GM21529 (cell line): ENCODE results near the gene MMP28.

Source experiments
- ATAC-seq: cut with Tn5 transposase; IDR thresholded peaks from one replicate; pipeline ENCODE4 v1.9.1; 2021; ENCODE audit not compliant: unreplicated experiment

Gene MMP28

DNA sequence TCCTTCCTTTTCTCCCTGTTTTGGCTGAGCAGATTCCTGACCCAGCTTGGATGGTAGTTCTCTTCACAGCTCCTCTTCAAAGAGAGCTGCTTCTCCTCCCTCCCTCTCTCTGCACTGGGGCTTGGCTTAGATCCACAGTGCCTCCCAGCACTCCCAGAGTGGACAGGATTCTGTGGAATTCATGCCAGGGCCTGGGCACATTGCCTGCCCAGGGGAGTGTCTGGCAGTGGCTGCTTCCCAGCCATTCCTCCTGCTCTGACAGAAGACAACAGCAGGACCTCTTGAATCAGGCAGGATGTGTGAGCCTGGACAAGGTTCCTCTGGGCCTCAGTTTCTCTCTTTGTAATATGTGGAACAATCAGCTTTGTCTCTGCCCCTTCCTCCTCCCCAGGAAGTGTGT lies 4.5 kb upstream of the MMP28 start:
- no peak for ATAC-seq

DNA sequence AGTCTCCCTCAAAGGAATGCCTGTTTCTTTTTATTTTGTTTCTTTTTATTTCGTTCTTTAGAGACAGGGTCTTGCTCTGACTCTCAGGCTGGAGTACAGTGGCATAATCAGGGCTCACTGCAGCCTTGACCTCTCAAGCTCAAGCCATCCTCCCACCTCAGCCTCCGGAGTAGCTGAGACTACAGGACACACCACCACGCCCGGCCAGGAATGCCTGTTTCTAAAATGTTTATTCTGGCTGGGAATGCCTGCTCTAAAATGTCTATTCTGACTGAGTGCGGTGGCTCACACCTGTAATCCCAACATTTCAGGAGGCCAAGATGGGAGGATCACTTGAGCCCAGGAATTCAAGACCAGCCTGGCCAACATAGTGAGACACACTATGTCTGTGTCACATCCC lies 2.5 kb upstream of the MMP28 start:
- ATAC-seq: no peak

DNA sequence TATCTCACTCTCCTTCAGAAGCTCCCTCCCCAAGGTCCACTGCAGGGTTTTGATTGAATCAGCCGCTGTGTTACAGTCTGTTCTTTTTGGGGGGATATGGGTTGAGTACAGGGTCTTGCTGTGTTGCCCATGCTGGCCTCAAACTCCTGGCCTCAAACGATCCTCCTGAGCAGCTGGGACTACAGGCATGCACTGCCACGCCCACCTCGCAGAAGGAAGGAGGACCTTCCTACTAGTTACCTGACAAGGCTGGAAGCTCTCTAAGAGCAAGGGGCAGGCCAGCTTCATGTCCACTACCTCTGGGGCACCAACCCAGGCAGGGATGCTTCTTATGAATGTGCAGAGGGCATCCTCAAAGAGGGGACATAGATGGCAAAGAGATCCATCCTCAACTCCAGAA lies 1.9 kb upstream of the MMP28 start:
- no peak for ATAC-seq

DNA sequence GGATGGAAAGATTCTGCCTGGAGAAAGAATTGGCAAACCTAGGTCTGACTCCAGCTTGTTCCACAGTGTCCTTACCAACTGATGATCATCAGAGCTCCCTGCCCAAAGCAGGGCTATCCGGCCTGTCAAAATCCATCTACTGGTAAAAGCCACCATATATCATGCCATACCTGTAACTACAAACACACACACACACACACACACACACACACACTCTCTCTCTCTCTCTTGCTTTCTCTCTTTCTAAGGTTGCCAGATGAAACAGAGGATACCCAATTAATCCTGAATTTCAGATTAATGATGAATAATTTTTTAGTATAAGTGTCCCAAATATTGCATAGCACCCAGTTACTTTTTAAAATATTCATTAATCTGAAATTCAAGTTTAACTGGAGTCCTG lies 1.5 kb upstream of the MMP28 start:
- ATAC-seq: no peak

DNA sequence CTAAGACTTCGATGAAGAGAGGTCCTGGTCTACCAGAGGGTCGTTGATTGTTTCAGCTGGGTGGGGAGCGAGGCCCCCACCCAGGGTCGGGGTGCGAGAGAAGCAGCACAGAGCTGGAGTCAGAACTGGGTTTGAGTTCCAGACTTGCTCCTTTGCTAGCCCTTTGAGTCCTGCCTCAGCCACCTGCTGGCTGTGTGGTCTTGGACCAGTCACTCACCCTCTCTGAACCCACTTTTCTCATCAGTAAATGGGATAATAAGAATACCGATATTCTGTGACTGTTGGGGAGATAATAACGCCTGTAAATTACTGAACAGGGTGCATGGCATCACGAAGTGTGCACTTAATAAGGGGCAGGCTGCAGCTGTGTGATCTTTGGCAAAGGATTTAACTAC lies 427 bp upstream of the MMP28 start:
- ATAC-seq: no peak

DNA sequence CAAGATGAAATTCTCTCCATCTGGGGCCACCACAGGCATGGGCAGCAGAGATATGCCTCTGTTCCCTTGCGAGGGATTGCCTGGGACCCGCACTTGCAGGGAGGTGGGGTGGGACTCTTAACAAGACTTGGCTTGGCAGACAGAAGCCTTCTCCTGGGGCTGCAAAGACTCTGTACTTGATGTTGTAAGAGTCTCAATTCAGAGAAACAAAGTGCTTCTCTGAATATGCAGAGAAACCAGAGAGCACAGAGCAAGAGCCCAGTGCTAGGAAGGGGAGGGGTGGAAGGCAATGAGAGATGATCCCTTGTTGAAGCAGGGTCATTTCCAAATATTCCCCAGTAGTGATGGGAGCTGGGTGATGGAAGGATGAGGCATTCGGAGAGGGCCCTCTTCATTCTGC lies 2.2 kb downstream of the MMP28 start:
- ATAC-seq: no peak

DNA sequence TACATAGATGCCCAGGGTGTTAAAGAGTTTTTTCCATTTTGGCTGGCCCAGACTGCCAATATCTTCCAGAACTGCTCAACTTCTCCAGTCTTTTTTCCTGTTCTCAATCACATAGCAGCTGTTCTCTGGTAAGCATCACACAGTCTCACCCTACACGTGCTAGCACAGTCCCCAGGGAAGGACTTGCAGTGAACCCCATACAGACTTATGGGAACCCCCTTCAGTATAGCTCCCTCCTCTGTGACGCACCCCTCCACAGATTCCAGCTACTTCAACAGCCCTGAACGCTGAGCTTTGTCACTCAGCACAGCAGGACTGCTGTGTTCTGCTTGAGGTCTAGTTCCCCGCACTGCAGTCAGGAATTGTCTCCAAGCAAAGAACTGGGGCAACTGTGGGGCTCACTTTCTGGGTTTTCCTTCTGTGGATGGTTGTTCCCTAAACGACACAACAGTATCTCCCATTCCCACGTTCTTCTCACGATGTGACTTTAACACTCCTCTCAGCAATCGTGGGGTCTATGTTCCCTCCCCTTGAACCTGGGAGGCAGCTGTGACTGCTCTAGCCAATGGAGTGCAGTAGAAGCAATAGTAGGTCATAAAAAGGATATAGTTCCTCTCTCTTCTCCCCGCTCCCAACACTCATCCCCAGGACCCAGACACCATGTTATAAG lies 3.6 kb downstream of the MMP28 start:
- ATAC-seq: no peak

DNA sequence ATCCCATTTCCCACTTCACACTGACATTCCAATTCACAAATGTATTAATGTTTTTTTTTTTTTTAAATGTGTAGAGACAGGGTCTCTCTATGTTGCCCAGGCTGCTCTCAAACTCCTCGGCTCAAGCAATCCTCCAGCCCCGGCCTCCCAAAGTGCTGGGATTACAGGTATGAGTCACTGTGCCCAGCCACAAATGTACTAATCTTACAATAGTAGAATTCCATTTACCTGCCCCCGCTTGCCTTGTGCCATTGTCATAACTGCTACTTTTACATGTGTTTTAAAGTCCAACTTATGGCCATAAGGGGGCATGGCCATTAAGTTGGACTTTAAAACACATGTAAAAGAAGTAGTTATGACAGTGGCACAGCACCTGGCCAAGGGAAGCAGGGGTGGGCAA lies 4.6 kb downstream of the MMP28 start:
- ATAC-seq: no peak

DNA sequence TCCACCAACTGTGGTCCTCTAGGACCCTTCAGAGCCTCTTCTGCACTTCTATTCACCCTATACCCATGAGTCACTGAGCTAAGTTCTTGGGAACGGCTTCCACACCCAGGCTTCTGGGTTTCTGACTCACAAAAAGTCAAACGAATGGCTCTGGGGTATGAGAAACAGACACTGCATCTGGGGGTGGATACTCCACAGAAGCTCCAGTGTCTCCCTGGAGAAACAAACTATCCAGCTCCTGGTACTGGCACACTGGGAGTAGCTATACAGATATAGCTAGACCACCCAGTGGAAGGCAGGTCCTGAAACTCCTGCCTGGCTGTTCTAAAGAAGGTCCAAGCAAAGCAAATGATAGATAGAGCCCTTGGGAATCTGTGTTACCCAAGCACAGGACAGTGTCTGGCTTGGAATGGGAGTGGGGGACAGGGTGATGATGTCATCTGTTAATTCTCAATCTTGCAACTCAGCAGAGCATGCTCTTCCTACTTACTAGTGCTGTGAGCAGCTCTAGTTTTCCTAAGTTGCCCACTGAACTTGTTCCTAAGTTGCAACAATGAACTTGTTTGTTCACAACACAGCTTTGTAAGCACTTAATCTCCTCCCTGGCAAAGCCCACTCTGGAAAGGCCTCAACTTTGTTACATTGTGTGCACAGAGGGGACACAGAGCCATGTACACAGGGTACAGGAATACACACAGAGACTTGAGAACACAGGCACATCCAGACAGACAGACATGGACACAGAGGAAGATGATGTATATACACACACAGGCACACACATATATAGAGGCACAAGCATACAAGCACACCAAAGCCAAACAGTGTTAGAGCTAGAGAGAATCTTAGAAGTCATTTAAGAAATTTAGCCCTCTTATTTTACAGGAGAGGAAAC lies 6.7 kb downstream of the MMP28 start:
- no peak for ATAC-seq

DNA sequence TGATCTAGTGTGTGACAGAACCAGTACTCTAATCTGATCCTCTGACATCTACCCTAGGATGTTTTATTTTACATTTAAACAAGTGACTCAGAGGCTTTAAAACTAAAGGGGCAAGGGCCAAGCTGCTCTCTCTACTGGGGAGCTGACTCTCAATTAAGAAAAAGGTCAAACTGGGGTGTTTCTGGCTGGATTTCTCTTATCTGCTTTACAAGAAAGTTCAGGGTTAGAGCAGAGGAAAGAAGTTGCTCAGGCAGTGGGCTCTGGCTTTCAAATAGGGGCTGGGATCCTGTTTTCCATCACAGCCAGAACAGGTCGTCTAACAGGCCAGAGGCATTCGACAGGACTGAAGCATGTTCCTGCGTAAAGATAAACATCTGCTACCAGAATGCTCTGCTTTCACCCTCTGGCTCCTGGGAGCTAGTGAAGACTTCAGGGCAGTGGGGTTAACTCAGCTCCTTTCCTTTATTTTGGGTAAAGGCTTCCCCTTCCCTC lies 8.5 kb downstream of the MMP28 start:
- ATAC-seq: no peak

DNA sequence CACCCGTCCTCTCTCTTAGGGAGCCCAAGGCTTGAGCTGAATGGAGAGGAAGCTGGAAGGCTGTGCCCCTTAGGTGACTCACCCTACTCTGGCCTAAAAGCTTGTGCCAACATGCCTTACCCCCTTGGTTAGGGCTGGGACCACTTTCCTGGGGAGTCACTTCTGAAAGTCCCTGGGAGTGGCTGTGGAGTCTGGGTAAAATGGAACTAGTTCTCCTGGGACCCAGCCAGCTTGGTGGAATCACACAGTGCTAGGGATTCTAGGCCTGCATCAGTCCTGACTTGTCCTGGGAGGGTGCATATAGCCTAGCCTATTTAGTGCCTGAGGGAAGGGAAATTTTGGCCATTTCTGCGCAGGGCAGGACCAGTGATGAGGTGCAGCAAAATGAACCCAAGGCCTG lies 10.5 kb downstream of the MMP28 start:
- no peak for ATAC-seq

DNA sequence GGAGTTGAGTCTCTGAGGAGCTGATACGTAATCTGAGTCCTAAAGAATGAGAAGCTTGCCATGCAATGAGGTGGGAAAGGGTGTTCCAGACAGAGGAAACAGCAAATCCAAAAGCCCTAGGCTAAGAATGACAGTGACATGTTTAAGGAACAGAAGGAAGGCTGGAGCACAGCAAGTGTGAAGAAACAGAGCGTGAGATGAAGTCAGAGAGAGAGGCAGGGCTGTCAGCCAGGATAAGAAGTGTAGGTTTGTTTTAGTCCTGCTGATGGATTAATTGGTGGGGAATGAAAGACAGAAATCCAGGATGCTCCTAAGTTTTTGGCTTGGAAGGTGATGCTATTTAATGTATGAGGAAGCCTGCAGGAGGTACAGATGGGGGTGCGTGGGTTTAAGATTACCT lies 14.5 kb downstream of the MMP28 start:
- no peak for ATAC-seq

DNA sequence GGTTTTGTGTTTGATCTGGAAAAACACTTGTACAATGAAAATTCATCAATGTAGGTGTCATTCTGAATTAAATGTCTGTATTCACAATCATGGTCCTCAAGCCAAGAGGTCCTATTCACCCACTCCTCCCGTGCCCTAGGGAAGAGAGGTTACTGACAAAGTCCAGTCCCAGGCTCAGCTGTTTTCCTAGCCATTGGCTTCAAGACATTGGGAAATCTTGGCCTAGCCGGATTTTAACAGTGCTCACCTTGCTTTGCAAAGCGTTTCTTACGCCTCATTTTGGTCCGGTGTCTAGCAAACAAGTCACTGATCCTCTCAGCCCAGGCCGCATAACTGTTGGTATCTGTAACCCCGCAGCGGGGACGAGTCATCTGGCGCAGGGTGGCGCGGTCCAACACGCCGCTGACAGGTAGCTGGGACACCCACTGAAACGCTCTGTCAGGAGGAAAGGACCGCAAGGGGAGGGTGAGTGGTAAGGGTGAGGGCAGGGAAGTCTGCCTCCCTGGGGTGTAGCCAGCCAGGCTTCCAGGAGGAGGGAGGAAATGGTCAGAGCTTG lies 16.7 kb downstream of the MMP28 start:
- ATAC-seq: no peak

DNA sequence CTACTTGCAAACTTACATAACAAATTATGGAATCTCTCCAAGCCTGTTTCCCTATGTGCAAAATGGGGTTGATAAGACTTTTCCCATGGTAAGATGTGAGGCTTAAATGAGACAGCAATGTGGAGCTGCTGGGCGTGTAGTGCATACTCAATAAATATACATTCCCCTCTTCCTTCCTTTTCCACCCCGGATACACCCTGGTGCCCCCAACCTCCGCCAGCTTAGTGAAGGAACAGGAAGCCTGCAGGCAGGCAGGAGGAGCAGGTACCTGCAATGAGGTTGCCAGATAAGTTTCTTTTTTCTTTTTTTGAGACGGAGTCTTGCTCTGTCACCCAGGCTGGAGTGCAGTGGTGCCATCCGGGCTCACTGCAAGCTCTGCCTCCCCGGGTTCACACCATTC lies 19.9 kb downstream of the MMP28 start:
- ATAC-seq: no peak

DNA sequence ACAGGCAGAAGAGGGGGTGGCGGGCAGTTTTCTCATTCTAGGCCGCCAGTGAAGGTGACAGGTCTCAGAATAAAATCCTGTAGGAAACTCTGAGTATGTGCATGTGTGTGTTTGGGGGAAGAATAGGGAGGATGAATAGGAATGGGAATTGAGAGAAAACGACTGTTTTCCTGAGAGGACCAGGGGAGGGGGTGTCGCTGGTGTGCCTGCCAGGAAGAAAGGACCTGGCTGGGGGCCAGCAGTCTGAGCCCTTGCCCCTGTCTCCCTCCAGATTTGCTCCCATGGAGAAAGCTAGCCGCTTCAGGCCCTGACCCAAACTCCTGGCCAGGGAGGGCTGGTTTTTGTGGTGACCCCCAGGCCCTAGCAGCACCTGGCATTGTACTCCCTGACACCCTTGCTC lies 20.4 kb downstream of the MMP28 start:
- no peak for ATAC-seq

DNA sequence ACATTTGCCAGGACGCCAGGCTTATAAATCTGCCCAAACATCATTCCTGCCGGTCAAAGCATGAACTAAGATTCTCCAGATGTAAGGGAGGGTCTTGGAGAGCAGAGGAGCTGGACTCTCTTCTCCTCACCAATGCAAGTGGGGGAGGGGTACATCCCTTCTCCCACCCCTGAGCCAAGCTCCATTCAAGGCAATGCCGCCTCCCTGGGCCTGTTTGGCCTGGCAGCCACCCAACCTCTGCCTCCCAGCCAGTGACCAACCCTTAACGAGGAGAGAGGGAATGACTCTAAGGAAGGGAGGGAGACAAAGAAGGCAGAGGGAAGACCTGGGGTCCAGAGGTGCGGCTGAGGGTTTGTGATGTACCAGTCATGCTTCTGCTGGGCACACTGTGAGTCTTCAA lies 20.9 kb downstream of the MMP28 start:
- no peak for ATAC-seq

DNA sequence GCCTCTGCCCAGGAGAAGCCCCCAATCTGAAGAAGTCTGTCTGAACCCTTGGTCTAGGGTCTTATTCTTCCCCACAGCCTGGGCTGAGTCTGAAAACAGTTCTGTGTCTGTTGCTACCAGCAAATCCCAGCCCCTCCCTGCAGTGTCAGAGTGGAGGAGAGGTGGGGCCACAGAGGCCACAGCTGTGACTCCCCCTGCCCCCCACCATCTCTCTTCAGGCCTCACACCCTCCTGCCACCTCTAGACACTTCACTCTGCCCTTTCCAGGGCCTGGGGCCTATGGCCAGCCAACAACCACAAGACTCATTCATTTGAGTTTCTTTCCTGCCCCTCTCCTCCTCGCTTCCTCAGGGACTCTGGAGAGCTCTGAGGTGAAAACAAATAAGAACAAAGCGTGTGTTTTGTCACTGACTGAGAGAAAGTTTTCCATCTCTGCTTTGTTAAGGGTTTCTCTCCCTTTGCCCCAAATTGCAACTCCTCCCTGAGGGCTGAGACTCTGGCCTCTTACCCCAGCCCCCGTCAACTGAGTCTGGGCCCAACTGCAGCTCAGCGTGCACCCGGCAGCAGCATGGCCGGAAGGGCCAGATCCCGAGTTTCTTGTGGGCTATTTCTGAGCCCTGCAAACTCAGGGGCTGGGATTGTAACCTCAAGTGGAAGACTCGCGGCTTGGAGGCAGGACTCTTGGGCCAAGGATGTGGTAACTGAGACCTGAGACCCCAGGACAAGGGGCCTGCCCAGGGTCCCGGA lies 21.6 kb downstream of the MMP28 start:
- ATAC-seq: no peak

DNA sequence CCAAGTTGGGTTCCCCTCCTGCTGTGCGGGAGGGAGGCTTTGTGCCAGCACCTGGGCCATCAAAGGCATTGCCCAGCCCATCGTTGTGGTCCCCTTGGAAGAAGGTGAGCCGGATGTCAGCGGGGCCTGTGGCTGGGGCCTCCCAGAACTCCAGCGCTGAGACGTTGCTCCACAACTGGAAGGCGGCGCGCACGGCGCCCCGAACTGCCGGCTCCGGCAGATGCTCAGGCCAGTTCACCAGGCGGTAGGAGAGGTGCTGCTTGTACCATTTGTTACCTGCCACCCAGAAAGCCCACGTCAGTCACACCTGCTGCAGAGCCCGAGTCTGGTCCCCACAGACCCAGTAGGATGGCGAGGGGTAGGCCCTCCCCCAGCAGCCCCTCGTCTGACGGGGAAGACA lies 22.3 kb downstream of the MMP28 start:
- no peak for ATAC-seq

DNA sequence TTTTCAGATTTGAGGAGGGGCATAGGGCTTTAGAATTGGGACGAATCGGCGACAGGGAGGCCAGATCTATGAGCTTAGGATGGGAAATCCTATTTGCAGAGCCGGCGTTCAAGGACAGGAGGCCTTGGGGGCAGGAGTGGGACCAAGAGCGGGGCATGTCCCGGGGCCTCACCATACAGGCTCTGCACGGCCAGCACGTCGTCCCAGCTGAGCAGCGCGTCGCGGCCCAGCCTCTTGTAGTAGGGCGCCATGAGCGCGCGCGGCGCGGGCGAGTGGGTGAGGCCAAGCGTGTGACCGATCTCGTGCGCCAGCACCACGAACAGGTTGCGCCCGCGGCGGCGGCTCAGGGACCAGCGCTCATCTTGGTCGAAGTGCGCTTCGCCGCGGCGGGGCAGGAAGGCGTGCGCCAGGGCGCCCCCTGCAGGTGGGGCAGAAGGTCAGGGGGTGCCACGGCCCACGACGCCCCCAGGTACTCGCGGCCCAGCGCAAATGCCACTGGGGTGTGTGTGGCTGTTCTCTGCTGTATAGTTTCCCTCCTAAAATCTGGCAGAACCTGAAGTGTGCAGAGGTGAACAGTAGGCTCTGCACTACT lies 25.4 kb downstream of the MMP28 start:
- no peak for ATAC-seq

DNA sequence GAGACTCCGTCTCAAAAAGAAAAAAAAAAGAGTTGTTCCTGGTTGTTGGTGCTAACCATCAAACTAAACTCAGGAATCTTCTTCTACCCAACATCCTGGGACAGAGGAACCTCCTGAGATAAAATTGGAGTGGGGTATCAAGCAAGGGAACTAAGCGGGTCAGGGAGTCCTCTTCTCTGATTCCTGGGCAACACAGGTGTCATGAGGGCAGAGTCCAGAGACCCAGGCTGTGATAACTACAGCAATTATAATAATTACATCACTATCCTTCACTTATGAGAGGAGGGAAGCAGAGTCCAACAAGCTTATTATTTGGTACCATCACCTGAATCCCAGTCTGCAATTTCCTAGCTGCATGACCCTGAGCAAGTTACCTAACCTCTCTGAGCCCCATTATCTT lies 26.6 kb downstream of the MMP28 start:
- no peak for ATAC-seq

DNA sequence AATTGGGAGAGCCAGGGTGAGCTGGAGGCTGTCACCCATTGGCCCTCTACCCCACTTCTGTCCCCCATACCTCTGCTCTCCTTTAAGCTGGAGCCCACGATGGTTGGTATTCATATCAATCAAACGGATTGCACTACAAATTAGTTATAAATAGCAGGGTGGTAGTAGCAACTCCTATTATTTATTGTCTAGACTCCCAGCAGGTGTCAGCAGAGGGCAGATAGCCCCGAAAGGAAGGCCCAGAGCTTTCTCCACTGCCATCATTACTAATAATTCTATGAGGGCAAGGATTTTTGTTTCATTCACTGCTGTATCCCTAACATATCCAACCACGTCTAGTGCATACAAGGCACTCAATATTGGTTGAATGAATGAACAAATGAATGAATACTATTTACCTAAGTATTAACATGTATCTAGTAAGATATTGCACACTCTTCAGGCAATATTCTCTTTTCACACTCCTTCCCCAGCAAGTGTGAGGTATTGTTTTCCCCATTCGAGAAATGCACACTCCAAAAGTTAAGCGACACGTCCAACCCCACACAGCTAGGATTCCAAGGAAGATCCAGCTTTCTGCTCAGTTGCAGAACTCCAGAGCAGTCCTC lies 28.4 kb downstream of the MMP28 start:
- no peak for ATAC-seq
